SK-N-SH (cell line): ENCODE results near the gene STX2. TPM values are rescaled to one million over a fixed set of nuclear protein-coding genes. Genes with fewer than 3 reads are reported as not detected.

Experiments used
- CTCF ChIA-PET: fragments of 300-600, 350-600 bp; formaldehyde crosslinking; extraction: SDS; loops from one replicate; lab custom pipeline; 2021; lab: Yijun Ruan, JAX
- POLR2A ChIA-PET: fragments of 350-600 bp; sonication (Branson Sonifier 250); formaldehyde crosslinking; extraction: SDS; loops from one replicate; lab custom pipeline; 2020; ENCODE audit warnings: antibody characterized with exemption, inconsistent platforms; lab: Yijun Ruan, JAX
- DNase-seq: peaks from one replicate; pipeline ENCODE4 v3.0.0; 2012
- H2AFZ ChIP-seq: fragments of 200-600 bp; sonication (generic); 2 replicates; pipeline ENCODE4 v1.8.1; 2016; ENCODE audit warnings: antibody characterized with exemption, mild to moderate bottlenecking, low read depth
- H3F3A ChIP-seq: fragments of 200-600 bp; sonication (generic); replicated peaks from 2 replicates; pipeline ENCODE3; 2016; ENCODE audit warnings: antibody characterized with exemption, mild to moderate bottlenecking; ENCODE audit not compliant: insufficient read depth
- H3K27ac ChIP-seq, 2 experiments: fragments of 200-500 bp in 1 of 2; fragments of 200-600 bp in 1 of 2; sonication (Bioruptor generic) in 1 of 2; sonication (generic), shearing (Covaris generic) in 1 of 2; 2 replicates each; pipeline versions ENCODE4 v1.5.1 to v1.6.1; 2014 to 2016; ENCODE audit warnings: low read depth in 2 of 2, inconsistent platforms in 1 of 2, low read length in 1 of 2, mild to moderate bottlenecking in 1 of 2, mixed read lengths in 1 of 2
- H3K27me3 ChIP-seq: fragments of 200-600 bp; sonication (generic), shearing (Covaris generic); 2 replicates; pipeline ENCODE4 v1.6.1; 2016; ENCODE audit warnings: mixed run types; ENCODE audit not compliant: insufficient read depth
- H3K36me3 ChIP-seq, 2 experiments: fragments of 200-500 bp in 1 of 2; fragments of 200-600 bp in 1 of 2; sonication (Bioruptor generic) in 1 of 2; sonication (generic) in 1 of 2; replicated peaks in 1 of 2; 2 replicates each; pipeline versions ENCODE3 to v1.5.1; 2014 to 2016; ENCODE audit warnings: low read length in 1 of 2, mild to moderate bottlenecking in 1 of 2; ENCODE audit not compliant: insufficient read depth in 2 of 2, control insufficient read depth in 1 of 2
- H3K4me1 ChIP-seq, 2 experiments: fragments of 200-500 bp in 1 of 2; fragments of 200-600 bp in 1 of 2; sonication (Bioruptor generic) in 1 of 2; sonication (generic), shearing (Covaris generic) in 1 of 2; 2 replicates each; pipeline versions ENCODE4 v1.5.1 to v1.6.1; 2014 to 2016; ENCODE audit warnings: low read depth in 1 of 2, low read length in 1 of 2, mixed run types in 1 of 2; ENCODE audit not compliant: insufficient read depth in 2 of 2, control insufficient read depth in 1 of 2
- H3K4me2 ChIP-seq: fragments of 200-600 bp; sonication (generic), shearing (Covaris generic); 2 replicates; pipeline ENCODE4 v1.6.1; 2017; ENCODE audit warnings: mixed run types
- H3K4me3 ChIP-seq, 2 experiments: fragments of 200-500 bp in 1 of 2; fragments of 200-600 bp in 1 of 2; sonication (Bioruptor generic) in 1 of 2; sonication (generic), shearing (Covaris generic) in 1 of 2; 2 replicates each; pipeline versions ENCODE4 v1.5.1 to v1.8.1; 2014 to 2016; ENCODE audit warnings: low read depth in 2 of 2, inconsistent platforms in 1 of 2, low read length in 1 of 2, mild to moderate bottlenecking in 1 of 2, mixed read lengths in 1 of 2, moderate library complexity in 1 of 2
- H3K79me2 ChIP-seq: fragments of 200-600 bp; sonication (generic); 2 replicates; pipeline ENCODE4 v1.8.1; 2017; ENCODE audit warnings: mild to moderate bottlenecking; ENCODE audit not compliant: insufficient read depth
- H3K9ac ChIP-seq: fragments of 200-600 bp; sonication (generic); 2 replicates; pipeline ENCODE4 v1.6.1; 2017; ENCODE audit warnings: mixed run types
- H3K9me2 ChIP-seq: fragments of 200-600 bp; sonication (generic); 2 replicates; pipeline ENCODE4 v1.6.1; 2017; ENCODE audit warnings: mixed run types
- H3K9me3 ChIP-seq: fragments of 200-600 bp; sonication (generic); 2 replicates; pipeline ENCODE4 v1.6.1; 2017; ENCODE audit warnings: mixed run types, mild to moderate bottlenecking, moderate library complexity
- H4K20me1 ChIP-seq: fragments of 200-600 bp; sonication (generic); 2 replicates; pipeline ENCODE4 v1.6.1; 2017; ENCODE audit warnings: mild to moderate bottlenecking, mixed run types; ENCODE audit not compliant: insufficient read depth
- CHD2 ChIP-seq: fragments of 150-350 bp; IDR thresholded peaks from 2 replicates; pipeline ENCODE4 v1.6.1; 2018; ENCODE audit warnings: low read length; ENCODE audit not compliant: partially characterized antibody
- EP300 ChIP-seq, 2 experiments: IDR thresholded peaks; 2 replicates each; pipeline versions ENCODE4 v1.4.0 to v1.6.1; 2012; ENCODE audit warnings: borderline replicate concordance in 1 of 2, low read depth in 1 of 2, low read length in 1 of 2
- FOSL2 ChIP-seq: IDR thresholded peaks from 2 replicates; pipeline ENCODE4 v1.4.0; 2012; ENCODE audit warnings: low read depth, mild to moderate bottlenecking, moderate library complexity, borderline replicate concordance
- FOXJ3 ChIP-seq: sonication (generic); formaldehyde crosslinking; IDR thresholded peaks from 2 replicates; pipeline ENCODE4 v1.5.1; 2020; ENCODE audit warnings: mild to moderate bottlenecking, missing genetic modification reagents
- GABPA ChIP-seq: IDR thresholded peaks from 2 replicates; pipeline ENCODE4 v1.4.0; 2012; ENCODE audit warnings: low read depth, mild to moderate bottlenecking
- GATA2 ChIP-seq: sonication (generic); formaldehyde crosslinking; IDR thresholded peaks from 2 replicates; pipeline ENCODE4 v1.5.0; 2020; ENCODE audit warnings: mild to moderate bottlenecking, missing genetic modification reagents
- JUND ChIP-seq: IDR thresholded peaks from 2 replicates; pipeline ENCODE4 v1.4.0; 2012
- NFIC ChIP-seq: IDR thresholded peaks from 2 replicates; pipeline ENCODE4 v1.4.0; 2012; ENCODE audit warnings: borderline replicate concordance
- POLR2AphosphoS5 ChIP-seq: IDR thresholded peaks from 2 replicates; pipeline ENCODE4 v1.6.1; 2012; ENCODE audit warnings: low read depth, low read length
- RAD21 ChIP-seq: IDR thresholded peaks from 2 replicates; pipeline ENCODE4 v1.6.1; 2012; ENCODE audit warnings: mild to moderate bottlenecking, low read length
- RCOR1 ChIP-seq: fragments of 150-350 bp; IDR thresholded peaks from 2 replicates; pipeline ENCODE4 v1.6.1; 2017; ENCODE audit warnings: antibody characterized with exemption, low read length
- RFX5 ChIP-seq: IDR thresholded peaks from 2 replicates; pipeline ENCODE4 v1.6.1; 2012; ENCODE audit warnings: mild to moderate bottlenecking, improper control_type of control experiment, low read length
- SIN3A ChIP-seq: IDR thresholded peaks from 2 replicates; pipeline ENCODE4 v1.6.1; 2012; ENCODE audit warnings: low read depth, mild to moderate bottlenecking, low read length, moderate library complexity, borderline replicate concordance
- TAF1 ChIP-seq: IDR thresholded peaks from 2 replicates; pipeline ENCODE4 v1.6.1; 2012; ENCODE audit warnings: low read depth, mild to moderate bottlenecking, low read length, moderate library complexity, borderline replicate concordance
- TEAD4 ChIP-seq: IDR thresholded peaks from 2 replicates; pipeline ENCODE4 v1.4.0; 2012; ENCODE audit warnings: mild to moderate bottlenecking, borderline replicate concordance; ENCODE audit not compliant: insufficient read depth
- YY1 ChIP-seq: IDR thresholded peaks from 2 replicates; pipeline ENCODE4 v1.4.0; 2012; ENCODE audit warnings: low read depth, mild to moderate bottlenecking
- WGBS: methylation state at CpG from one replicate; pipeline ENCODE4 v1.1.6; 2017; ENCODE audit warnings: low lambda C conversion rate; 5-methylcytosine and 5-hydroxymethylcytosine counted together
- polyA plus RNA-seq, 3 experiments: library from polyadenylated mRNA; depleted of rRNA; stranded (reverse); fragments of >200 nt; gene quantifications; 2 replicates each; pipeline ENCODE4 v1.2.3, GENCODE V29; 2012
- TF ChIP-seq, protein P1 (sequence below): fragments of 150-350 bp; IDR thresholded peaks from 2 replicates; pipeline ENCODE4 v1.6.1; 2016; ENCODE audit warnings: mild to moderate bottlenecking, low read depth, low read length
- TF ChIP-seq, protein P2 (sequence below): IDR thresholded peaks from 2 replicates; pipeline ENCODE4; 2012
- TF ChIP-seq, protein P3 (sequence below): IDR thresholded peaks from 2 replicates; pipeline ENCODE4 v1.6.1; 2012; ENCODE audit warnings: mild to moderate bottlenecking, low read depth, low read length, moderate library complexity
- TF ChIP-seq, protein P4 (sequence below): fragments of 150-350 bp; IDR thresholded peaks from 2 replicates; pipeline ENCODE4 v1.6.1; 2017; ENCODE audit warnings: antibody characterized with exemption, low read length, low read depth, borderline replicate concordance

The STX2 gene
- polyA plus RNA-seq, 1 of the 3 experiments (the other 2 are of a cell fraction): 25.1 TPM

DNA sequence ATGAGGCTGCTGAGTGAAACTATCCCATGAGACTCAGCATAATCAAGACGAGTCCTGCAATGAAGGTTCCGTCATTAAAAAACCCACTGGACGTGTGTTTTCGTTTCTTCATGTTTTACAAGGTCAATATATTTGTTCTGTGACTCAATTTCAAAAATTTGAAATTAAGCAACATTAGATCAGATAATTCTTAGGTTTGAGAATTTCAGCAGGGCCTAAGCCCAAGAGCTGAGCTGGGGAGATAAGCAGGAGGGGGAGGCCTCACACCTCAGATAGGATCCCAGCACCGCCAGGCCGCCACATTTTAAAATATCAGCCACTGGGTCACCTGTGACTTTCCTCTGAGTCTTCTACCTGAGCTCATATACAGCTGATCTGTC, 13.3 kb downstream of the STX2 start:
- no peak overlapping the region for H3K4me3 ChIP-seq
- no peaks in the 10 kb centered on the region for H3K9me2 ChIP-seq
- H3K79me2 ChIP-seq: peaks cover 77% of the 10 kb centered on the region
- no peaks in the 10 kb centered on the region for H3F3A ChIP-seq
- WGBS: 94% methylated on average over 6 of the region's 6 CpGs
- no peaks in the 10 kb centered on the region for H3K27me3 ChIP-seq
- TF ChIP-seq, protein P1, sequence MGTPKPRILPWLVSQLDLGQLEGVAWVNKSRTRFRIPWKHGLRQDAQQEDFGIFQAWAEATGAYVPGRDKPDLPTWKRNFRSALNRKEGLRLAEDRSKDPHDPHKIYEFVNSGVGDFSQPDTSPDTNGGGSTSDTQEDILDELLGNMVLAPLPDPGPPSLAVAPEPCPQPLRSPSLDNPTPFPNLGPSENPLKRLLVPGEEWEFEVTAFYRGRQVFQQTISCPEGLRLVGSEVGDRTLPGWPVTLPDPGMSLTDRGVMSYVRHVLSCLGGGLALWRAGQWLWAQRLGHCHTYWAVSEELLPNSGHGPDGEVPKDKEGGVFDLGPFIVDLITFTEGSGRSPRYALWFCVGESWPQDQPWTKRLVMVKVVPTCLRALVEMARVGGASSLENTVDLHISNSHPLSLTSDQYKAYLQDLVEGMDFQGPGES: no peak
- TF ChIP-seq RAD21: no peak
- no peak for TF ChIP-seq SIN3A
- TF ChIP-seq GATA2 (CRISPR knock-in tag): no peak
- no peak for TF ChIP-seq TAF1
- no peak for TF ChIP-seq FOXJ3
- TF ChIP-seq, protein P2, sequence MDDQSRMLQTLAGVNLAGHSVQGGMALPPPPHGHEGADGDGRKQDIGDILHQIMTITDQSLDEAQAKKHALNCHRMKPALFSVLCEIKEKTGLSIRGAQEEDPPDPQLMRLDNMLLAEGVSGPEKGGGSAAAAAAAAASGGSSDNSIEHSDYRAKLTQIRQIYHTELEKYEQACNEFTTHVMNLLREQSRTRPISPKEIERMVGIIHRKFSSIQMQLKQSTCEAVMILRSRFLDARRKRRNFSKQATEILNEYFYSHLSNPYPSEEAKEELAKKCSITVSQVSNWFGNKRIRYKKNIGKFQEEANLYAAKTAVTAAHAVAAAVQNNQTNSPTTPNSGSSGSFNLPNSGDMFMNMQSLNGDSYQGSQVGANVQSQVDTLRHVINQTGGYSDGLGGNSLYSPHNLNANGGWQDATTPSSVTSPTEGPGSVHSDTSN: no peak
- TF ChIP-seq, protein P3, sequence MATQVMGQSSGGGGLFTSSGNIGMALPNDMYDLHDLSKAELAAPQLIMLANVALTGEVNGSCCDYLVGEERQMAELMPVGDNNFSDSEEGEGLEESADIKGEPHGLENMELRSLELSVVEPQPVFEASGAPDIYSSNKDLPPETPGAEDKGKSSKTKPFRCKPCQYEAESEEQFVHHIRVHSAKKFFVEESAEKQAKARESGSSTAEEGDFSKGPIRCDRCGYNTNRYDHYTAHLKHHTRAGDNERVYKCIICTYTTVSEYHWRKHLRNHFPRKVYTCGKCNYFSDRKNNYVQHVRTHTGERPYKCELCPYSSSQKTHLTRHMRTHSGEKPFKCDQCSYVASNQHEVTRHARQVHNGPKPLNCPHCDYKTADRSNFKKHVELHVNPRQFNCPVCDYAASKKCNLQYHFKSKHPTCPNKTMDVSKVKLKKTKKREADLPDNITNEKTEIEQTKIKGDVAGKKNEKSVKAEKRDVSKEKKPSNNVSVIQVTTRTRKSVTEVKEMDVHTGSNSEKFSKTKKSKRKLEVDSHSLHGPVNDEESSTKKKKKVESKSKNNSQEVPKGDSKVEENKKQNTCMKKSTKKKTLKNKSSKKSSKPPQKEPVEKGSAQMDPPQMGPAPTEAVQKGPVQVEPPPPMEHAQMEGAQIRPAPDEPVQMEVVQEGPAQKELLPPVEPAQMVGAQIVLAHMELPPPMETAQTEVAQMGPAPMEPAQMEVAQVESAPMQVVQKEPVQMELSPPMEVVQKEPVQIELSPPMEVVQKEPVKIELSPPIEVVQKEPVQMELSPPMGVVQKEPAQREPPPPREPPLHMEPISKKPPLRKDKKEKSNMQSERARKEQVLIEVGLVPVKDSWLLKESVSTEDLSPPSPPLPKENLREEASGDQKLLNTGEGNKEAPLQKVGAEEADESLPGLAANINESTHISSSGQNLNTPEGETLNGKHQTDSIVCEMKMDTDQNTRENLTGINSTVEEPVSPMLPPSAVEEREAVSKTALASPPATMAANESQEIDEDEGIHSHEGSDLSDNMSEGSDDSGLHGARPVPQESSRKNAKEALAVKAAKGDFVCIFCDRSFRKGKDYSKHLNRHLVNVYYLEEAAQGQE: no peak
- no peak for TF ChIP-seq FOSL2
- TF ChIP-seq JUND: no peak
- TF ChIP-seq RFX5: no peak
- no peak for TF ChIP-seq RCOR1
- TF ChIP-seq TEAD4: no peak
- no peak for TF ChIP-seq EP300 (IDR thresholded peaks at IDR 0.05; ENCODE audit: borderline replicate concordance in 1 of 2, low read depth in 1 of 2, low read length in 1 of 2)
- TF ChIP-seq, protein P4, sequence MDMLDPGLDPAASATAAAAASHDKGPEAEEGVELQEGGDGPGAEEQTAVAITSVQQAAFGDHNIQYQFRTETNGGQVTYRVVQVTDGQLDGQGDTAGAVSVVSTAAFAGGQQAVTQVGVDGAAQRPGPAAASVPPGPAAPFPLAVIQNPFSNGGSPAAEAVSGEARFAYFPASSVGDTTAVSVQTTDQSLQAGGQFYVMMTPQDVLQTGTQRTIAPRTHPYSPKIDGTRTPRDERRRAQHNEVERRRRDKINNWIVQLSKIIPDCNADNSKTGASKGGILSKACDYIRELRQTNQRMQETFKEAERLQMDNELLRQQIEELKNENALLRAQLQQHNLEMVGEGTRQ: no peak
- no peak for TF ChIP-seq GABPA
- no peak for TF ChIP-seq YY1
- no peak for TF ChIP-seq NFIC
- no peak for TF ChIP-seq CHD2
- no peak for TF ChIP-seq POLR2AphosphoS5
- H3K4me2 ChIP-seq: no peak overlapping the region
- peaks cover 10% of the 10 kb centered on the region for H4K20me1 ChIP-seq
- no peak overlapping the region for H3K27ac ChIP-seq
- H3K9ac ChIP-seq: no peak overlapping the region
- peaks cover 7 to 13% of the 10 kb centered on the region in 2 experiments for H3K36me3 ChIP-seq
- H2AFZ ChIP-seq: no peak overlapping the region
- POLR2A ChIA-PET: no interaction called here
- no peak for DNase-seq
- CTCF ChIA-PET: interaction anchor here (0.9 to 2.6 kb wide), 5 partner anchors 9 to 83 kb away, joined by 3 to 25 read pairs (median 5); no protein-coding TSS in a partner anchor
- H3K9me3 ChIP-seq: no peaks in the 10 kb centered on the region
- peaks cover 0 to 13% of the 10 kb centered on the region in 2 experiments; a peak in 1 of 4 replicates for H3K4me1 ChIP-seq
